Brain microvascular endothelial cell (primary cell): Measurements from ENCODE around the gene FXYD2.

Experiments
- DNase-seq: peaks from one replicate; pipeline ENCODE4 v3.0.0-alpha.2; 2020
- H3K27ac ChIP-seq: fragments of 250-450 bp; sonication (Bioruptor Pico); 2 replicates; pipeline ENCODE4 v1.5.1; 2020; ENCODE audit warnings: mild to moderate bottlenecking, moderate library complexity
- H3K27me3 ChIP-seq: fragments of 250-450 bp; sonication (Bioruptor Pico); replicated peaks from 2 replicates; pipeline ENCODE4 v1.5.1; 2020; ENCODE audit warnings: mild to moderate bottlenecking
- H3K36me3 ChIP-seq: fragments of 250-450 bp; sonication (Bioruptor Pico); replicated peaks from 2 replicates; pipeline ENCODE4 v1.5.1; 2020; ENCODE audit warnings: mild to moderate bottlenecking
- H3K4me3 ChIP-seq: 2 replicates; pipeline ENCODE4 v1.5.1; 2011; ENCODE audit warnings: low read depth, mild to moderate bottlenecking, control low read depth, low read length, moderate library complexity
- in situ Hi-C: cut with HindIII; loops from 2 replicates; pipeline ENCODE4 v1.10.0; 2017; ENCODE audit warnings: low sequenced_read_pairs, low pct_ligation_motif_present
- TF ChIP-seq, protein P1 (sequence below): IDR thresholded peaks from 2 replicates; pipeline ENCODE4 v1.5.1; 2011; ENCODE audit warnings: low read depth, mild to moderate bottlenecking, moderate library complexity, low read length, control low read depth, inconsistent platforms; ENCODE audit errors: missing control alignments

The FXYD2 gene

DNA sequence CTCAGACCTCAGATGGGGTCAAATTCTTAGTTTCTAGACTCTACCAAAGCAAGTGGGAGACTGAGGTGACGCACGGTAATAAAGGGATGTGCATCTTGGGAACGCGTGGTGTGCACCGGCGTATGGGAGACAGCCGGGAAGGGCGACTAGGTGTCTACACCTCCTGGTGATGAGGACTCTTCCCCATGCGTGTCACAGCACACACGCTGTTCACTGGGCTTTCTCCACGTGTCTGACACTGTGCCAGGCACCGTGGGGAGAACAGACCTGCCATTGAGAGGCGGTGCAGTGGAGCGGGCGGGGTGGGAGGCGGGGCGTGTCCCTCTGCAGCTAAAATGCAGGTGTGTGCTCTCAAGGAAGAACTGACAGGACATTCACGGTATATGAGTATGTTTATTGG lies 46.6 kb upstream of the FXYD2 start:
- no peak for DNase-seq
- H3K27me3 ChIP-seq, result peaks cover 44% of the 10 kb centered on the region
- TF ChIP-seq, protein P1, sequence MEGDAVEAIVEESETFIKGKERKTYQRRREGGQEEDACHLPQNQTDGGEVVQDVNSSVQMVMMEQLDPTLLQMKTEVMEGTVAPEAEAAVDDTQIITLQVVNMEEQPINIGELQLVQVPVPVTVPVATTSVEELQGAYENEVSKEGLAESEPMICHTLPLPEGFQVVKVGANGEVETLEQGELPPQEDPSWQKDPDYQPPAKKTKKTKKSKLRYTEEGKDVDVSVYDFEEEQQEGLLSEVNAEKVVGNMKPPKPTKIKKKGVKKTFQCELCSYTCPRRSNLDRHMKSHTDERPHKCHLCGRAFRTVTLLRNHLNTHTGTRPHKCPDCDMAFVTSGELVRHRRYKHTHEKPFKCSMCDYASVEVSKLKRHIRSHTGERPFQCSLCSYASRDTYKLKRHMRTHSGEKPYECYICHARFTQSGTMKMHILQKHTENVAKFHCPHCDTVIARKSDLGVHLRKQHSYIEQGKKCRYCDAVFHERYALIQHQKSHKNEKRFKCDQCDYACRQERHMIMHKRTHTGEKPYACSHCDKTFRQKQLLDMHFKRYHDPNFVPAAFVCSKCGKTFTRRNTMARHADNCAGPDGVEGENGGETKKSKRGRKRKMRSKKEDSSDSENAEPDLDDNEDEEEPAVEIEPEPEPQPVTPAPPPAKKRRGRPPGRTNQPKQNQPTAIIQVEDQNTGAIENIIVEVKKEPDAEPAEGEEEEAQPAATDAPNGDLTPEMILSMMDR, result no peak
- no peaks in the 10 kb centered on the region for H3K36me3 ChIP-seq
- no peak overlapping the region for H3K27ac ChIP-seq
- H3K4me3 ChIP-seq, result no peak overlapping the region
- in situ Hi-C loops, result no loop called here

DNA sequence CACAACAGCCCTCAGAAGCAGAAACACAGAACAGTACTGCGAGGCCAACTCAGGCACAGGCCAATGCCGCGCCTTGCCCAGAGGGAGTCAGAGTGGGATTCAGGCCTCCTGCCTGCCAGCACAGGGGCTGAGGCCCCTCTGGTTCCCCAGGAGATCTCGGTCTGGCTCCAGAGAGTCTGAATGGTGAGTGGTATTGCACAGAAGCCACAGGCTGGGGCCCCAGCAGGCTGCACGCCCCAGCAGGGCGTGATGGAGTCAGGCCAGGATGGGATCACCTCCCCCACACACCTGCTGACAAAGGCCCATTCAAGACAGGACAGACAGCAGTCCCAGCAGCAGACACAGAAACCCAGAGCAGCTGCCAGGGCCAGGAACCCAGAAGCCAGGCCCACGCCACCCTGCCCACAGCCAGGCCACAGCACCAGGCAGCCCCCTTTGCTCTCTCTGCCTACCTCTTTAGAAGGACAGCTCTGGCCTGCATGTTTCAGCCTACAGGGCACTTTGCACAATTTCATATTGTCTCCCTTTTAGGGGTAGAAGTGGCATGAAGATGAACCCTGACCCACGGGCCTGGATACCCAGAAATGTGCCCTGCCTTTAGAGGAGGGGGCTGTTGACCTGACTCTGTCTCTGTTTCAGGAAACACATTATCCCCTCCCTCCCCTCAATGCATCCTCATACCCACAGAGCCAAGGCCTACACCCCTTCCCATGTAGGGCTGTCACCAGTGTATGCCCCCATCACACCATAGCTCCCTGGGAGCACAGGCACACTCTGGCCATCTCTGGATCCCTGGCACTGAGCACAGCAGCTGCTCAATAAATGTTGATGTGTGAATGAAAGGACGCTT lies 45.8 kb upstream of the FXYD2 start:
- H3K4me3 ChIP-seq, result no peak overlapping the region
- TF ChIP-seq, protein P1, result no peak
- no peak overlapping the region for H3K27ac ChIP-seq
- H3K36me3 ChIP-seq, result no peaks in the 10 kb centered on the region
- peaks cover 35% of the 10 kb centered on the region for H3K27me3 ChIP-seq
- in situ Hi-C loops, result no loop called here
- DNase-seq, result no peak

DNA sequence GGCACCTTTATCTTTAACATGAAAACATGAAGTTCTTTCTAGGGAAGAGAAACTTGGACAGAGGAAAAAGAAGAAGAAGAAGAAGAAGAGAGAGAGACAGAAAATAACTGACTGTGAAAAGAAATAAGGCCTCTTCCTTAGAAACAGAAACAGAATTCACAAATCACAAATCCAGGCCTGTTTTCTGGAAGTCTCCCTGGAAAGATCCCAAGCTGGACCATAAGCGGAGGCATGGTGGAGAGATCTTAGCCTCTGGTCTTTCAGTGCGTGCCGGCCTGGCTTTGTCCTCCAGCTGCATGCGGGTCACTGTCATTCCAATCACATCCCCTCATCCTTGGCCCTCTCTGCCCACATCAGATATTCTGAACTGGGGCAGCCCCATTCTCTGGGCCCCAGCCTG lies 45.1 kb upstream of the FXYD2 start:
- in situ Hi-C loops, result no loop called here
- peaks cover 30% of the 10 kb centered on the region for H3K27me3 ChIP-seq

DNA sequence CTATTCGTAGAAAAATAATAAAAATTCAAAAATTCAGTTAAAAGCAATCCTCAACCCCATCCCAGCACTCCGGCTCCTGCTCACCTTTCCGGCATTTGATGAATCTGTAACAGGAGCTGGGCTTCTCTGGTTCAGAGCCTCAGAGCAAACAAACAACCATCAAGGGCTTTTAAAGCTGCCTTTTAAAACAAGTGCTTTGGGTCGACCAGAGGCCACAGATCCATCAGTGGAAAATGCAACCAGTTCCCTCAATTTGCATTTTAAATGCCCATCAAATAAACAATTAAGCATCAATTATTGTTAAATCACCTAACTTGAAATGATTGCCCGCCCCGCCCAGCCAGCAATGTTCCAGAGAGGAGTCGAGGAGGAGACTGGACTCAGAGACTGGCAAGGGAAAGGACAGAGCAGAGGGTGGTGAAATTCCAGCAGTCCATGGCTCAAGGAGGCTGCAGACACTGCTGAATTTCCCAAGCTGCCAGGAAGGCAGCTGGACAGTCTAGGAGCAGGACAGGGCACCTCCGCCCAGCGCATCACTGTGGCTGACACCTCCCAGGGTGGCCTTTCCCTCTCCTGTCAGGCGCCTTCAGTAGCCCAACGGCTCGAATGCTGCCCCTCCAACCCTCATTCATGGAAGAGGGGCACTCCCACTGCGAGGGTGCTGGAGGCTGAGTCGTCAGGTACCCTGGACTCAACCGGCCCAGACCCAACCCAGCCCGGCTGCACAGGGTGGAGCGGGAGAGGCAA lies 44.4 kb upstream of the FXYD2 start:
- Histone ChIP-seq H3K4me3 (no peak overlapping the region), H3K27ac (no peak overlapping the region), H3K36me3 (no peaks in the 10 kb centered on the region), H3K27me3 (peaks cover 23% of the 10 kb centered on the region)
- no peak for DNase-seq
- in situ Hi-C loops, result no loop called here
- TF ChIP-seq, protein P1, result no peak

More for the DNA sequence above, 45.1 kb upstream of the FXYD2 start:
- H3K4me3 ChIP-seq, result no peak overlapping the region
- DNase-seq, result no peak
- H3K27ac ChIP-seq, result no peak overlapping the region
- TF ChIP-seq, protein P1, result no peak
- H3K36me3 ChIP-seq, result no peaks in the 10 kb centered on the region

GRCh38 chr11:117868088-117868487 lies 43.5 kb upstream of the FXYD2 start:
- TF ChIP-seq, protein P1, result no peak
- no peaks in the 10 kb centered on the region for H3K36me3 ChIP-seq
- H3K27me3 ChIP-seq, result peaks cover 14% of the 10 kb centered on the region
- H3K4me3 ChIP-seq, result no peak overlapping the region
- in situ Hi-C loops, result no loop called here
- H3K27ac ChIP-seq, result no peak overlapping the region
- no peak for DNase-seq
